RPMI8226 (cell line): ENCODE results near the gene TBC1D5.
"Not testable (repeated sequence)": the region's sequence is repeated elsewhere in the genome, so short reads cannot be mapped to it uniquely, and the experiment has no call there.

Experiments used
- DNase-seq: peaks from one replicate; pipeline ENCODE4 v3.0.0-alpha.2; 2015

Gene TBC1D5, protein sequence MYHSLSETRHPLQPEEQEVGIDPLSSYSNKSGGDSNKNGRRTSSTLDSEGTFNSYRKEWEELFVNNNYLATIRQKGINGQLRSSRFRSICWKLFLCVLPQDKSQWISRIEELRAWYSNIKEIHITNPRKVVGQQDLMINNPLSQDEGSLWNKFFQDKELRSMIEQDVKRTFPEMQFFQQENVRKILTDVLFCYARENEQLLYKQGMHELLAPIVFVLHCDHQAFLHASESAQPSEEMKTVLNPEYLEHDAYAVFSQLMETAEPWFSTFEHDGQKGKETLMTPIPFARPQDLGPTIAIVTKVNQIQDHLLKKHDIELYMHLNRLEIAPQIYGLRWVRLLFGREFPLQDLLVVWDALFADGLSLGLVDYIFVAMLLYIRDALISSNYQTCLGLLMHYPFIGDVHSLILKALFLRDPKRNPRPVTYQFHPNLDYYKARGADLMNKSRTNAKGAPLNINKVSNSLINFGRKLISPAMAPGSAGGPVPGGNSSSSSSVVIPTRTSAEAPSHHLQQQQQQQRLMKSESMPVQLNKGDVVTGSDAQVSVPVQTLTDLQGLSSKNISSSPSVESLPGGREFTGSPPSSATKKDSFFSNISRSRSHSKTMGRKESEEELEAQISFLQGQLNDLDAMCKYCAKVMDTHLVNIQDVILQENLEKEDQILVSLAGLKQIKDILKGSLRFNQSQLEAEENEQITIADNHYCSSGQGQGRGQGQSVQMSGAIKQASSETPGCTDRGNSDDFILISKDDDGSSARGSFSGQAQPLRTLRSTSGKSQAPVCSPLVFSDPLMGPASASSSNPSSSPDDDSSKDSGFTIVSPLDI

DNA sequence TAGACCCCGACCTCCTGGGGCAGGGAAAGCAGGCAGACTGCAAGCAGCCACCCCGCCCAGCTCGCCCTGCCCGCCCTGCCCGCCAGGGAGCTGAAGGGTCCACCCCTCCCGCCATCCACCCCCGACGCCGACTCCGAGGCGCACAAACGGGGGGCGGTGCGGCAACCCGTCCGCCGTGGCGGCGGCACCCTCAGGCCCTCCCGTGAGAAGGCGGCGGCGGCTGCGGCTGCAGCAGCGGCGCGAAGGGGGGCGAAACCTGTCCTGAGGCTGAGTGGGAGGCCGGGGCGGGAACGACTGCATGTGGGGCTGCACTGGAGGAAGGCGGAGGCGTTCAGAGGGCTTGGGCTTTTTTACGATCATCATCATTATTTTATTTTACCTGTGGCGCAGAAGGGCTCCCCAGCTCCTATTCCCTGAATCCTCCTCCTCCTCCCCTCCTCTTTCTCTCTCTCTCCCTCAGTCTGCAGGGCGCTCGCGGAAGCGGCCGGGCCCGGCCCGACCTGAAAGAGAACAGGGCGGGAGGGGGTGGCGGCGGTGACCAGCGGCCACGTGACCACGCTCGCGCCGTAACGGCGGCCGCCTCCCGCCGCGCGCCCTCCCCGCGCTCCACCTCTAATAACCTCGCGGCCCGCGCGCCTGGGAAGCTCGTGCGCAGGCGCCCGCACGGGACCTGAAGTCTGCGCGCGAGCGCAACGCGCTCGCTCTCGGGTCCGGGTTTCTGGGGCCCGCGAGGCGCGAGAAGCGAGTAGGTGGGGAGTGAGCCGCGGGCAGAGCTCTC is at the start of gene TBC1D5:
Gene TBC1D5 (minus strand): TSS at position 530 of the 778 bp plus-strand sequence. CDS start 234,061 bp downstream, outside the sequence.
- peak; percentile 98 for DNase-seq

DNA sequence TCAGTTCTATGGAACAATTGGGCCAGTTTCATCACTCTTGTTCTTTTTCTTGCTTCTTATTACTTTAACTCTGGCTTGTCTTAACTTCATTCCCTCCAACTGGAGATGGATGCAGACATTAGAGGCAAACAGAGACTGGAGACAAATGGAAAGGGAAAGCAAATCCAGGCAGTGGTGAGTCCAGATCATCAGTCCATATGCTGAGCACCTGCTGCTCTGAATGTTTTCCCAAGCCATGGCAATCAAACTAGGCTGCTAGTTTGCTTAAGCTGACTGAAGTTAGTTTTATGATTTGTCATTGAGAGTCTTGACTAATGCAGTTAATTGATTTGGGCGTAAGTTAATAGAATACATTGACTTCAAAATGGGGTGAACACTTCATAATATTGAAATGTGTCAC is 41.0 kb upstream of the TBC1D5 start:
- DNase-seq: no peak

DNA sequence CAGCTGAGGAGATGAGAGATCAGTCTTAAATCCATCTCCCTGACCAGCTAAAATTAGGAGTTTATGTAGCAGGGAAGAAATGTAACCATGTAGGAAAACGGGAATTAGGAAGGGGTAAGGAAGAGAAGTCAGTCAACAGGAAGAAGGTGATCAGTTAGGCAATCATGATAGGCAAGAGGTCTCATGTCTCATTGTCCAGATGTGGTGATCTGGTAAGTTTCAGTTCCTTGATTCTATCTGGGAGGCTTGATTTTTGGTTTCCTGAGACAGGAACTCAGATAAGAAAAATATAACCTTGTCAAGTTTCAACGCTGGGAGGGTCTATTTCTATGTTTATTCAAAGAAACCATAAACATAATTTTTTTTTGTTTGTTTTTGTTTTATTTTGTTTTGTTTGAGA is 40.3 kb upstream of the TBC1D5 start:
- peak; percentile 46 for DNase-seq

DNA sequence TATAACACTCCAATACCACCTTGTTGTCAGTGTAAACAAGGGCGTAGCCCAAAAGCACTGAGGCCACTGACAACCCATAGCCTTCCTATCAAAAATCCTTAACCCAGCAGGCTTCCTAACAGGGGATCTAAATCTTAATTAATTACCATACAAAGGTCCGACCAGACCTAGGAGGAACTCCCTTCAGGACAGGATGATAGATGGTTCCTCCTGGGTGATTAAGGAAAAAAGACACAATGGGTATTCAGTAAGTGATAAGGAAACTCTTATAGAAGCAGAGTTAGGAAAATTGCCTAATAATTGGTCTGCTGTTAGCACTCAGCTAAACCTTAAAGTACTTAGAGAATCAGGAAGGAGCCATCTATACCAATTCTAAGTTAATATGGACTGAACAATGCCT is 37.9 kb upstream of the TBC1D5 start:
- DNase-seq: not testable (repeated sequence)

DNA sequence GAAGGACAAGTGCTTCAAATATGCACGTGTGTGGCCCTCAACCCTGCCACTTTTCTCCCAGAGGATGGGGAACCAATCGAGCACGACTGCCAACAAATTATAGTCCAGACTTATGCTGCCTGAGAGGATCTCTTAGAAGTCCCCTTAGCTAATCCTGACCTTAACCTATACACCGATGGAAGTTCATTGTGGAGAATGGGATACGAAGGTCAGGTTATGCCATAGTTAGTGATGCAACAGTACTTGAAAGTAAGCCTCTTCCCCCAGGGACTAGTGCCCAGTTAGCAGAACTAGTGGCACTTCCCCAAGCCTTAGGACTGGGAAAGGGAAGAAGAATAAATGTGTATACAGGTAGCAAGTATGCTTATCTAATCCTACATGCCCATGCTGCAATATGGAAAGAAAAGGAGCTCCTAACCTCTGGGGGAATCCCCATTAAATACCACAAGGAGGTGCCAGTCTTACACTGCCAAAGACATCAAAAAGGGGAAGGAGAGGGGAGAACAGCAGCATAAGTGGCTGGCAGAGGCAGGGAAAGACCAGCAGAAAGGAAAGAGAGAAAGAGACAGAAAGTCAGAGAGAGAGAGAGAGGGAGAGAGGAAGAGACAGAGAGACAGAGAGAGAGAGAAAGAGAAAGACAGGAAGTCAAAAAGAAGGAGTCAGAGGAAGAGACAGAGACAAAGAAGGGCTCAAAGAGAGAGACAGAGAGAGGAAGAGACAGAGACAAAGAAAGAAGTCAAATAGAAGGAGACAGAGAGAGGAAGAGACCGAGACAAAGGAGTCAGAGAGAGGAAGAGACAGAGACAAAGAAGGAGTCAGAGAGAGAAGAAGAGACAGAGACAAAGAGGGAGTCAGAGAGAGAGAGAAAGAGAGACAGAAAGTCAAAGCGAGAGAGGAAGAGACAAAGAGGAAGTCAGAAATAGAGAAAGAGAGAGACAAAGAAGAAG is 37.1 kb upstream of the TBC1D5 start:
- DNase-seq: not testable (repeated sequence)

DNA sequence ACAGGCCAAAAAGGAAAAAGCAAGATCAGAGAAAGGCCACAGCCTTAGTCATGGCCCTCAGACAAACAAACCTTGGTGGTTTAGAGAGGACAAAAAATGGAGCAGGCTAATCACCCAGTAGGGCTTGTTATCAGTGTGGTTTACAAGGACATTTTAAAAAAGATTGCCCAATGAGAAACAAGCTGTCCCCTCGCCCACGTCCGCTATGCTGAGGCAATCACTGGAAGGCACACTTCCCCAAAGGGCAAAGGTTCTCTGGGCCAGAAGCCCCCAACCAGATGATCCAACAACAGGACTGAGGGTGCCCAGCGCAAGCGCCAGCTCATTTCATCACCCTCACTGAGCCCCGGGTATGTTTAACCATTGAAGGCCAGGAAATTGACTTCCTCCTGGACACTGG is 34.9 kb upstream of the TBC1D5 start:
- DNase-seq: not testable (repeated sequence)

DNA sequence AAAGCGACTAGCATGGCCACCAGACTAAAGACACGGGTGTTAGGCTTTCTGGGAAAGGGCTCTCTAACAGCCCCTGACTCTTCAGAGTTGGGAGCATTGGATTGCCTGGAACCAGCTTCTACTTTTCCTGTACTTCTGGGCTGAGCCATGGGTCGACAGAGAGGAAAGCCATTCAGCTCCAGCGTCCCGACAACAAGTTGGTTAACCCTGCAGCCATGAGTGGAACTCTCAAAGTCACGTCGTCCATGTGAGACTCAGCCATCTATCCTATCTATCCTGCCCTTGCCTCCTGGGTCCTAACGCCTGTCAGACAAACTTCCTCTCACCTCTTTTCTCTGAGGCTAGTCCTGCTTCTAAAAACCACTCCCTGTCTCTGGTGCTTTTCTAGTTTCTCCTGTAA is 32.6 kb upstream of the TBC1D5 start:
- DNase-seq: no peak

DNA sequence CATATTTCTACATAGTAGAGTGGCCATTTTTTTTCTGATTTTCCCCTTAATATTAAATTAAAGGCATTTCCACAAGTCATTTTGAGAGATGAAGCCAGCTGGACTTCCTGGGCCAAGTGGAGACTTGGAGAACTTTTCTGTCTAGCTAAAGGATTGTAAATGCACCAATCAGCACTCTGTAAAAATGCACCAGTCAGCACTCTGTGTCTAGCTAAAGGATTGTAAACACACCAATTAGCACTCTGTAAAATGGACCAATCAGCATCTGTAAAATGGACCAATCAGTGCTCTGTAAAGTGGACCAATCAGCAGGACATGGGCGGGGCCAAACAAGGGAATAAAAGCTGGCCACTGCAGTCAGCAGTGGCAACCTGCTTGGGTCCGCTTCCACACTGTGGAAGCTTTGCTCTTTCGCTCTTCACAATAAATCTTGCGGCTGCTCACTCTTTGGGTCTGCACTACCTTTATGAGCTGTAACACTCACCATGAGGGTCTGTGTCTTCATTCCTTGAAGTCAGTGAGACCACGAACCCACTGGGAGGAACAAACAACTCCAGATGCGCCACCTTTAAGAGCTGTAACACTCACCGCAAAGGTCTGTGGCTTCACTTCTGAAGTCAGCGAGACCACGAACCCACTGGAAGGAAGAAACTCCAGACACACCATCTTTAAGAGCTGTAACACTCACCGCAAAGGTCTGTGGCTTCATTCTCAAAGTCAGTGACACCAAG is 31.9 kb upstream of the TBC1D5 start:
- DNase-seq: not testable (repeated sequence)

DNA sequence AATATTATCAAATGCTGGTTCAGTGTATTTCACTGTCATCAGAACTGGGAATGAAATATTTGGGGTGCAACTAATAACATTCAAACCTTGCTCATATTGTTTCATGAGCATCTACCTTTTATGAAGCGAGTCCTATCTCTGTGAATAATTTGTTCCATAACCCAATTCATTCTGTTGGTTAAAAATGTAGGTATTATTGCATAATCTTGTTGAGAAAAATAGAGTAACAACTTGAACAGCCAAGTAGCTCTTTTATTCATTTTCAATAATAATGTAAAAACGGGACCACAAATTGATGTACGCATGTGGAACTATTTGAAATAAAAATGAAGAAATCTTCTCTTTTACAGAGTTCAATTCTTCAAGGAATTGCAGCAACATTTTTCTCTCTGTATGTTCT is 30.1 kb upstream of the TBC1D5 start:
- DNase-seq: no peak

DNA sequence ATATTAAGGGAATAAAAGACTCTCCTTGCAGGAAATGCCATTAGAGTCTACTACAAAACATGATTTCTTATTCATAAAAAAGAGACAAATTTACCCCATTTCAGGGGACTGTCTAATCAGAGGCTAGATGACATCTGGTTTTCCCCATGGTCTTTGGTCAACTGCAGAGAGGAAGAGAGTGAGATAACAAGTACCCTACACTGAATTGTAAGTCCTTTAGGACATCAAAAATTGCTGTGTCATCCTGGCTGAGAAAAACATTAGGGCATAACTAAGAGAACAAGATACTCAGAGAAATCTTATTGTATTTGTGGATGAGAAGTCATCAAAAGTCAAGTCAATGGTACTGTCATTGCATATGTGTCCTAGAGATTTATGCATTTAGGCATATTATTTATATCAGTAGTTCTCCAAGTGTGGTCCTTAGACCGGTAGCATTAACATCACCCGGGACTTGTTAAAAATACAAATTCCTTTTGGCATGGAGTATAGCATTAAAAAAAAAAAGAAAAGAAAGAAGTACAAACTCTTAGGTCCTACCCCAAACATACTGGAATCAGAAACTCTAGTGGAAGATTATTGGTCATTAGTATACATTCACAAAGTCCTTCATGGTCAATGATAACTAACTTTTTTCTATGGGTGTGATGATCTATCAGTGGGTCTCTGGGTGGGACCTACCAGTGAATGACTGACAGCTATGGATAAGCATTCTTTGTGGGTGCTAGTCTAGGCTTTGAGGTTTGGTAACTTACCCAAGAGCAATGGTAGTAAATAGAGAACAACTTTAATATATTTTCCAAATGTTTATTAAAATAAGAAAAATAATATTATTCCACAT is 29.0 kb upstream of the TBC1D5 start:
- peak; percentile 11 for DNase-seq

DNA sequence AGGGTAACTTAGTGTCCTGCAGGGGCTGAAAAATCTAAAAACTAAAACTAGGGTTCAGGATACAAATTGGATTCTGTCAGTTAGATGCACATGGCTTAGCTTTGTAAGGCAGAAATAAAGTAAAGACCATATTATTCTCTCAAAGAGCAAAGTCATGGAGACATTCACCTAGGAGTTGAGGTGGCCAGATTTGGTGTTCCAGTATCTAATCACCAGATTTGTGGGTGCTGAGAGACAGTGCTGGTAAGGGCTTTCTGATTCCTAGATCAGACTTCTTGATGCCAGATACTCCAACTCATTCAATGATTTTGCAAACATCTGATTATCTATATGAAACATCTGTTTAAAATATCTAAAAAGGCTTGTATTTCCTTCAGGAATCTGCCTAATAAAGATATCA is 28.3 kb upstream of the TBC1D5 start:
- no peak for DNase-seq

DNA sequence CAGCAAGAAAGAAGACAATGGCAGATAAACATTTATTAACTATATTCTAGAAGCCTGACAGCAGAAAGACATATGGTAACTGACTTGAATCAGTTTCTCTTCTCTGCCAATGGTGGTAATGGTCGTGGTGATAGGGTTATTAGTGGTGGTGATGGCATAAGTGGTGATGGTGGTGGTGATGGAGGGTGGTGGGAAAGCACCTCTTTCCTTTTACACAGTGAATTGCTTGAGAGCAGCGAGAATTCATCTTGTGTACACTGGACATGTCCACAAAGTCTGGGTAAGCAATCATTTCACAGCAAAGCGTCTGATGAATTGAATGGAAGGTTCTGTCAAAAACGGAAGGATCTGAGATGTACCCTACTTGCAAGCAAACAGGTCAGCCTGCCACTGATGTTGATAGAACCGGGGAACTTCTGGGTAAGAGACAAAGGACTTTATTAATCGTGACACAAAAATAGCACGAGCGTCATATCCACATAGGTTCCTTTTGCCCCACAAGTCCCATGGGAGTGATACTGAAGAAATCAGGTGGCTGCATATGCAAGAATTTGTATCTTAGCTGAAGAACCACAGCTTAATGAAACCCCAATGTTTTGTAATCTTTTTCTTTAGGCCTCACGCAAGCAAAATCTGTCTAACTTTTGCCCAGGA is 23.5 kb upstream of the TBC1D5 start:
- DNase-seq: no peak

DNA sequence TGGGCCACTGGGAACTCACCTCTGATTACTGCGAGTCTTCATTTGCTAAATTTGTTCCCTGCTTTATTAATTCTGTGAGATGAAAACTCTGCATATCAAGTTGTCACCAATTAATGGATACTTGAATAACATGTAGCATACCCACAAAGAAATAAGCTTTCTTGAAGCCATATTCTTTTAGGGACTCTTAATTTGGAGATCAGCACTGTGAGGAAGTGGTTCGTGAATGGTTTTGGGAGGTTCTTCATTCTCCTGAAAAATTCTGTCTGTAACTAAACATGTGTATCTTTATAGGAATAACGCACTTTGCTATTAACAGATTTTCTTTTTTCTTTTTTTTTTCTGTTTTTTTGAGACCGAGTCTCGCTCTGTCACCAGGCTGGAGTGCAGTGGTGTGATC is 19.1 kb upstream of the TBC1D5 start:
- DNase-seq: no peak

DNA sequence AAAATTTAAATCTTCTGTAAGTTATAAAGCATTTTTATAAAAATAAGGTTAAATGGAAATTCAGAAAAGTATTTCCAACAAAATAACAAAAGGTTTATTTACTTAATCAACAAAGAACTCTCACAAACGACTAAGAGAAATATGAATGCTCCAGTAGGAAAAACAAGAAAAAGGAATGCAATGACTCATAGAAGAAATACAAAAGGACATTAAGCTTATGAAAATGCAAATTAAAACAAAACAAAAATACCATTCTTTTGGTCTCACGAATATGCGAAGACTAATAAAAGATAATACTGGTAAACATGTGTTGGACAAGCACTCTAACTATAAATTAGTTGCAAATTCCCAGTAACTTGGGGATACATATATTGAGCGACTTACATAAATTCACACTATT is 17.5 kb upstream of the TBC1D5 start:
- DNase-seq: no peak

DNA sequence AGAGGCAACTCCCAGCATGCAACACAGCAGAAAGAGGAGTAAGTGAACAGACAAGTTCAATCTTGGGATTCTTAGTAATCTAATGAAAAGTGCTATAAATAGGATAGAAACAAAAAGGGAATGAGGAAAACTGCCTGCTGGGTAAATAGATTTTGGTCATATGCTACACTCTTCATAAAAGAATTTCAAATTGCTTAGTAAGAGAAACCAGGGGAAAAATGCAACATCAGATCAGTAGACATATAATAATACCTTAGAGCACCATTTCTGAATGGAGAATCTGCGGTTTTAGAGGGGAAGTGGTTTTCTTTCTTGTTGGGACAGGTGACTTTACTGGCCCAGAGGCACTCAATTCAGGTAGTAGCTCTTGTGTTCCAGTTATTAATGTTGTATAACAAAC is 13.4 kb upstream of the TBC1D5 start:
- peak; percentile 74 for DNase-seq

DNA sequence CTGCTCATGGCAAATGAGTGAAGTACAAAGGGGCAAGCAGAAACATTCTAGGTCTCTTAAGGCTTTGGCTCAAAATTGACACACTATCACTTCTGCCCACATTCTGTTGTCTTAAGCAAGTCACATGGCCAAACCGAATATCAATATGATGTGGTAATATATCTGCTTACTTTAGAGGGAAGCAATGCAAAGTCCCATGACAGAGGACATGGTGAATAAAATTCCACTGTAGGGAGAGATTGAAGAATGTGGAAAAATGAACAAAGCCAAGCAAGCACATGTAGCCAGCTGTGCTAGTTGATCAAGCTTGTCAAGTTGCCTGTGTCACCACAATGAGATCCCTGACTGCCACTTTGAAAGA is 11.2 kb upstream of the TBC1D5 start:
- DNase-seq: no peak

DNA sequence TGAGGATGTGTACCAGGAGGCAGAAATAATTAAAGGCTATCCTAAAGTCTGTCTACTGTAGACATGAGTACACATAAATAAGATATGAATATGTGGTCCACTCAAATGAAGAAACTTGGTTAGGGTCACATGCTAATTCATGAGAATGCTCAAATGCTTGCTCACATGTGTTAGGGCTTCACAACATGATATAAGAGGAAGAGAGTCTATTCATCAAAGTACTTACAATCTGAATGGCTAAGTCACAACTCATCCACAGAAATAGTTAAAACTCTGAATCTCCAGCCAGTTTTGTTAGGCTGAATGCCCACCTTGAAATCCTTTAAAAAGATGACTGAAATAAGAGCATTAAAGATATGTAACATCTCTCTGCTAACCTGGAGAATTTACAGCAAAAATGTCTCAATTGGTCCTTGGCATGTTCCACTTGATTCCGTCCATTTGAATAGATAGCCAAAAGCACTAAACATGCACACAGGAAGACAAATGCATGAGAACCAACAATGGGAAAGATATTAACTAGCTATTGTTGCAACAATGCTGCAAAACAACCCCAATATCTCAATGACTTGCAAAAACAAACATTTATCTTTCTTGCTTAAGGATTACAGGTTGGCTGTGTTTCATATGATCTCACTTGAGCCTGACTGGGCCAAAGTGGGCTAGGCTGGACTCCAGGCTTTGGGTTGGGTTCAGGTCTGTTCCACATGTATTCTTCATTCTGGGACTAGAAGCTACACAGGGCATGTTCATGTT is 10.6 kb upstream of the TBC1D5 start:
- no peak for DNase-seq

DNA sequence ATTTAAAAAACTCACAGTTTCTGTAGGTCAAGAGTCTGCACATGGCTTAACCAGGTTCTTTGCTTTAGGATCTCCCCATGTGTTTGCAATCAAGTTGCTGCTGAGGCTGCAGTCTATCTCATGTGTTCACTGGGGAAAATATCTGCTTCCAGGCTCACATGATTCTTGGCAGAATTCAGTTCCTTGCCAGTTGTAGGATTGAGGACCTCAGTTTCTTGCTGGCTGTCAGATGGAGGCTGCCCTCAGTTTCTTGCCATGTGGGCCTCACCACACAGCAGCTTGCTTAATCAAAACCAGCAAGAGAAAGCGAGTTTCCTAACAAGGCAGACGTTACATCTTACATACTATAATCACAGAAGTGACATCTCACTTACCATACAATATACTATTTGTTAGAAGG is 10.0 kb upstream of the TBC1D5 start:
- no peak for DNase-seq

DNA sequence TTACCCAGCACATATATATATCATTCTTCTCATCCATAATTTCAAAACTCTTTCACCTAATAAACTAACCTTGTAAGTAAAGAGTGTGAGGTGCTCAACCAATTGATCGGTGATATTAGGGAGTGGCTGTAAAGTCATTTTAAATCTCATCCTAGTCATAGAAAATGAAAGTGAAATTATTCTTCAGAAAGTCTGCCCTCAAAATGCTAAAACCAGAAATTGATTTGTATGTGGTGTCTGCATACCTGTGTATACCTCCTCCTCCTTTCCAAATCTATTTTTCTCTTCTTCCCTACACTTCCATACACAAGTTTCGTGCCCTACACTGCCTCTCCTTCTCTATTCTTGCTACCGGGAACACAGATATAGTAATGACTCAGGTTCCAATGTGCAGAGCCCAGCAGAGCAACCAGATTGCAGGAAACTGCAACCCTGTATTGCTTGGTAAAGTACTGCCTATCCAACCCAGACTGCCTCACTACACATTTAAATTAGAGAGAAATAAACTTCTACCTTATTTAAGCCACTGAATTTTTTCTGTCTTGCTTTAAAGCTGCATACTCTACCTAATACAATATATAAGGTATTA is 7.4 kb upstream of the TBC1D5 start:
- DNase-seq: no peak
